HepG2 (cell line): ENCODE results near the gene FDPS. TPM values are rescaled to one million over a fixed set of nuclear protein-coding genes. Genes with fewer than 3 reads are reported as not detected.

Experiments
- AFF4 ChIP-seq: sonication (generic); formaldehyde crosslinking; IDR thresholded peaks from 2 replicates; pipeline ENCODE4 v1.4.0; 2020; ENCODE audit warnings: missing genetic modification reagents
- ARID3A ChIP-seq: IDR thresholded peaks from 2 replicates; pipeline ENCODE4 v1.6.1; 2012; ENCODE audit warnings: low read depth, low read length, improper control_type of control experiment
- CREM ChIP-seq, 2 experiments: sonication (generic) in 1 of 2; formaldehyde crosslinking in 1 of 2; IDR thresholded peaks; 2 replicates each; pipeline versions ENCODE4 v1.4.0 to v1.6.1; 2016 to 2020; ENCODE audit warnings: antibody characterized with exemption in 1 of 2, mild to moderate bottlenecking in 1 of 2, missing genetic modification reagents in 1 of 2
- GLMP ChIP-seq: sonication (generic); formaldehyde crosslinking; IDR thresholded peaks from 2 replicates; pipeline ENCODE4 v1.9.0; 2021; ENCODE audit warnings: missing genetic modification reagents, mild to moderate bottlenecking, borderline replicate concordance
- HNRNPH1 ChIP-seq: fragments of 200-400 bp; formaldehyde crosslinking; optimal IDR thresholded peaks from 2 replicates; pipeline ENCODE3; 2017; ENCODE audit warnings: mild to moderate bottlenecking, low read depth, low read length
- MAFK ChIP-seq, 2 experiments: IDR thresholded peaks in 1 of 2; conservative IDR thresholded peaks in 1 of 2; 2 replicates each; pipeline ENCODE4 v1.6.1; 2011; ENCODE audit warnings: improper control_type of control experiment in 2 of 2, low read length in 2 of 2
- MBD4 ChIP-seq: IDR thresholded peaks from 2 replicates; pipeline ENCODE4 v1.6.1; 2012; ENCODE audit warnings: low read length, inconsistent platforms, borderline replicate concordance
- MXI1 ChIP-seq: IDR thresholded peaks from 3 replicates; pipeline ENCODE4 v1.6.1; 2012; ENCODE audit warnings: low read depth, low read length, inconsistent platforms, borderline replicate concordance
- ZBTB10 ChIP-seq: sonication (generic); formaldehyde crosslinking; IDR thresholded peaks from 2 replicates; pipeline ENCODE4 v1.4.0; 2020; ENCODE audit warnings: missing genetic modification reagents, borderline replicate concordance
- ZNF589 ChIP-seq: sonication (generic); formaldehyde crosslinking; conservative IDR thresholded peaks from 2 replicates; pipeline ENCODE4 v1.8.0; 2022; ENCODE audit warnings: mild to moderate bottlenecking, moderate library complexity, missing genetic modification reagents
- polyA plus RNA-seq, 8 experiments: library from polyadenylated mRNA; depleted of rRNA in 3 of 8; stranded (reverse) in 7 of 8; unstranded in 1 of 8; fragments of >200 nt; fragmentation: Illumina TruSeq in 4 of 8; extraction: Trizol in 4 of 8; gene quantifications; 2 replicates each; pipeline versions ENCODE4 v1.2.1 to v1.2.3, GENCODE V29; 2011 to 2016; ENCODE audit warnings: low read depth in 4 of 8, missing spikeins in 1 of 8, mixed read lengths in 1 of 8; ENCODE audit not compliant: insufficient read depth in 1 of 8
- total RNA-seq, 5 experiments: library from RNA; depleted of rRNA; stranded (reverse); fragments of >200 nt; fragmentation: Illumina TruSeq; extraction: Trizol; gene quantifications; 2 replicates each; pipeline ENCODE4 v1.2.3, GENCODE V29; 2016; ENCODE audit warnings: low read depth in 1 of 5
- TF ChIP-seq, protein P1 (sequence below): sonication (generic); formaldehyde crosslinking; IDR thresholded peaks from 2 replicates; pipeline ENCODE4 v1.8.0; 2022; ENCODE audit warnings: mild to moderate bottlenecking, missing genetic modification reagents, borderline replicate concordance
- TF ChIP-seq, protein P2 (sequence below): sonication (generic); formaldehyde crosslinking; IDR thresholded peaks from 2 replicates; pipeline ENCODE4 v1.8.1; 2022; ENCODE audit warnings: mild to moderate bottlenecking, missing genetic modification reagents

Gene FDPS
- total and polyA plus RNA-seq, 2 of the 13 experiments (the other 11 are each of a cell fraction or from before 2014, with no cell fraction given) = 264 to 519 TPM

- TF ChIP-seq, protein P1, sequence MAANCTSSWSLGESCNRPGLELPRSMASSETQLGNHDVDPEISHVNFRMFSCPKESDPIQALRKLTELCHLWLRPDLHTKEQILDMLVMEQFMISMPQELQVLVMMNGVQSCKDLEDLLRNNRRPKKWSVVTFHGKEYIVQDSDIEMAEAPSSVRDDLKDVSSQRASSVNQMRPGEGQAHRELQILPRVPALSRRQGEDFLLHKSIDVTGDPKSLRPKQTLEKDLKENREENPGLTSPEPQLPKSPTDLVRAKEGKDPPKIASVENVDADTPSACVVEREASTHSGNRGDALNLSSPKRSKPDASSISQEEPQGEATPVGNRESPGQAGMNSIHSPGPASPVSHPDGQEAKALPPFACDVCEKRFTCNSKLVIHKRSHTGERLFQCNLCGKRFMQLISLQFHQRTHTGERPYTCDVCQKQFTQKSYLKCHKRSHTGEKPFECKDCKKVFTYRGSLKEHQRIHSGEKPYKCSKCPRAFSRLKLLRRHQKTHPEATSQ (CRISPR knock-in tag) = peak; percentile 76; the same call in 1 of the 2 replicates
- no peak for TF ChIP-seq CREM (IDR thresholded peaks at IDR 0.05)
- no peak for TF ChIP-seq CREM (CRISPR knock-in tag; IDR thresholded peaks at IDR 0.05)
- no peak for TF ChIP-seq ARID3A
- TF ChIP-seq MBD4 = 0 out of 2 replicates have a peak, but pooled peaks have one; percentile 52
- TF ChIP-seq, protein P2, sequence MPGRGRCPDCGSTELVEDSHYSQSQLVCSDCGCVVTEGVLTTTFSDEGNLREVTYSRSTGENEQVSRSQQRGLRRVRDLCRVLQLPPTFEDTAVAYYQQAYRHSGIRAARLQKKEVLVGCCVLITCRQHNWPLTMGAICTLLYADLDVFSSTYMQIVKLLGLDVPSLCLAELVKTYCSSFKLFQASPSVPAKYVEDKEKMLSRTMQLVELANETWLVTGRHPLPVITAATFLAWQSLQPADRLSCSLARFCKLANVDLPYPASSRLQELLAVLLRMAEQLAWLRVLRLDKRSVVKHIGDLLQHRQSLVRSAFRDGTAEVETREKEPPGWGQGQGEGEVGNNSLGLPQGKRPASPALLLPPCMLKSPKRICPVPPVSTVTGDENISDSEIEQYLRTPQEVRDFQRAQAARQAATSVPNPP (CRISPR knock-in tag) = peak; percentile 75; the same call in 1 of the 2 replicates
- TF ChIP-seq AFF4 (CRISPR knock-in tag) = no peak
- TF ChIP-seq ZBTB10 (CRISPR knock-in tag) = no peak
- TF ChIP-seq HNRNPH1 = peak; percentile 43
- no peak for TF ChIP-seq MAFK (conservative IDR thresholded peaks at IDR 0.05 in 1 of 2, IDR thresholded peaks at IDR 0.05 in 1 of 2; ENCODE audit: low read length in 2 of 2)
- no peak for TF ChIP-seq MXI1
- TF ChIP-seq ZNF589 (CRISPR knock-in tag) = no peak
- no peak for TF ChIP-seq GLMP (CRISPR knock-in tag)
Measured at GRCh38 chr1:155320661-155321617, 12.3 kb downstream of the FDPS start, which contains the start of gene RUSC1 (continued).
